ENCODE results near the gene REM1.

The REM1 gene

GRCh38 chr20:31522731-31523130, 47.6 kb downstream of the REM1 start:
- Histone ChIP-seq H3K9me3 (ENCODE audit: control insufficient read depth in 1 of 2, low read length in 2 of 2) (no peaks in the 10 kb centered on the region), H3K27me3 (ENCODE audit: control insufficient read depth in 1 of 2, insufficient read depth in 2 of 2, low read length in 2 of 2) (no peaks in the 10 kb centered on the region), H3K4me3 (ENCODE audit: low read depth in 1 of 2, low read length in 2 of 2) (no peak overlapping the region), H3K9ac (ENCODE audit: low read depth in 1 of 2, low read length in 2 of 2) (no peak overlapping the region), H3K27ac (ENCODE audit: low read depth, low read length) (no peak overlapping the region), H3K36me3 (ENCODE audit: control insufficient read depth in 1 of 2, insufficient read depth in 2 of 2, low read length in 2 of 2) (peaks cover 11 to 37% of the 10 kb centered on the region in 2 donors), H3K4me1 (ENCODE audit: control insufficient read depth in 1 of 2, insufficient read depth in 2 of 2, low read length in 2 of 2) (peaks cover 5 to 9% of the 10 kb centered on the region in 2 donors)

GRCh38 chr20:31523361-31524283, 48.5 kb downstream of the REM1 start:
- H3K4me1 ChIP-seq (ENCODE audit: control insufficient read depth in 1 of 2, insufficient read depth in 2 of 2, low read length in 2 of 2): peaks cover 5 to 9% of the 10 kb centered on the region in 2 donors
- no peak overlapping the region for H3K27ac ChIP-seq (ENCODE audit: low read depth, low read length)
- peaks cover 11 to 46% of the 10 kb centered on the region in 2 donors for H3K36me3 ChIP-seq (ENCODE audit: control insufficient read depth in 1 of 2, insufficient read depth in 2 of 2, low read length in 2 of 2)
- no peak overlapping the region for H3K9ac ChIP-seq (ENCODE audit: low read depth in 1 of 2, low read length in 2 of 2)
- no peaks in the 10 kb centered on the region for H3K27me3 ChIP-seq (ENCODE audit: control insufficient read depth in 1 of 2, insufficient read depth in 2 of 2, low read length in 2 of 2)
- no peaks in the 10 kb centered on the region for H3K9me3 ChIP-seq (ENCODE audit: control insufficient read depth in 1 of 2, low read length in 2 of 2)
- H3K4me3 ChIP-seq (ENCODE audit: low read depth in 1 of 2, low read length in 2 of 2): no peak overlapping the region

DNA sequence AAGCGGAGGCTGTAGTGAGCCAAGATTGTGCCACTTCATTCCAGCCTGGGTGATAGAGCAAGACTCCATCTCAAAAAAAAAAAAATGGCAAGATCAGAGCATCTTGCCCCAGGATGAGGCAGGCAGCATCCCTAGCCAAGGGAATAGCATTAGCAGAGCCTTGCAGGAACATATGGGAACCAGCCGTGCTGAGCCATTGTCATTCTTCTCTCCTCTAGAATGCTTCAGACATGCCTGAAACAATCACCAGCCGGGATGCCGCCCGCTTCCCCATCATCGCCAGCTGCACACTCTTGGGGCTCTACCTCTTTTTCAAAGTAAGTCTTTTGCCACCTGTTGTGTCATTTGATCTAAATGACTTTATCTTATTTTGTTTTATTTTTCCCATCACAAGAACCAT, 52.2 kb downstream of the REM1 start:
- Histone ChIP-seq H3K4me3 (ENCODE audit: low read depth in 1 of 2, low read length in 2 of 2) (no peak overlapping the region), H3K9me3 (ENCODE audit: control insufficient read depth in 1 of 2, low read length in 2 of 2) (no peaks in the 10 kb centered on the region), H3K36me3 (ENCODE audit: control insufficient read depth in 1 of 2, insufficient read depth in 2 of 2, low read length in 2 of 2) (peaks cover 8 to 64% of the 10 kb centered on the region in 2 donors), H3K27ac (ENCODE audit: low read depth, low read length) (no peak overlapping the region), H3K9ac (ENCODE audit: low read depth in 1 of 2, low read length in 2 of 2) (no peak overlapping the region), H3K4me1 (ENCODE audit: control insufficient read depth in 1 of 2, insufficient read depth in 2 of 2, low read length in 2 of 2) (peaks cover 0 to 4% of the 10 kb centered on the region in 2 donors), H3K27me3 (ENCODE audit: control insufficient read depth in 1 of 2, insufficient read depth in 2 of 2, low read length in 2 of 2) (no peaks in the 10 kb centered on the region)

Measured in duodenal mucosa (tissue), 2 donors.